Upper lobe of left lung (tissue), 6 donors: Measurements from ENCODE around the gene CBX2. TPM values are rescaled to one million over a fixed set of nuclear protein-coding genes. Genes with fewer than 3 reads are reported as not detected.
A peak's percentile ranks its signal among the peaks of the same experiment; 100 is the strongest.

Experiments
- ATAC-seq, 2 donors: fragments of 200-7000 bp; cut with Tn5 transposase; one replicate each; pipeline ENCODE4 v1.9.1; 2022; ENCODE audit warnings: mild to moderate bottlenecking in 2 of 2, moderate library complexity in 2 of 2; ENCODE audit not compliant: low FRiP score in 2 of 2
- DNase-seq, 2 donors: peaks; one replicate each; pipeline ENCODE4 v3.0.0-alpha.2; 2019 to 2020
- H3K27ac ChIP-seq, 4 donors: fragments of 200-600 bp; sonication (generic); one replicate each; pipeline ENCODE4 v1.5.1; 2016 to 2019
- H3K27me3 ChIP-seq, 4 donors: fragments of 200-600 bp; sonication (generic); one replicate each; pipeline ENCODE4 v1.5.1; 2017 to 2019
- H3K36me3 ChIP-seq, 4 donors: fragments of 200-600 bp; sonication (generic); one replicate each; pipeline ENCODE4 v1.5.1; 2016 to 2019
- H3K4me1 ChIP-seq, 4 donors: fragments of 200-600 bp; sonication (generic); one replicate each; pipeline ENCODE4 v1.5.1; 2018 to 2019
- H3K4me3 ChIP-seq, 4 donors: fragments of 200-600 bp; sonication (generic); one replicate each; pipeline ENCODE4 v1.5.1; 2017 to 2019; ENCODE audit warnings: mild to moderate bottlenecking in 2 of 4, moderate library complexity in 1 of 4
- H3K9me3 ChIP-seq, 4 donors: fragments of 200-600 bp; sonication (generic); one replicate each; pipeline ENCODE4 v1.5.1; 2018 to 2019
- CTCF ChIP-seq, 6 experiments: fragments of 450-650 bp in 4 of 6; fragments of 200-600 bp in 2 of 6; sonication (generic) in 2 of 6; IDR thresholded peaks; one replicate each; pipeline ENCODE4 v1.5.1; 2016 to 2019; ENCODE audit warnings: antibody characterized with exemption in 6 of 6
- EP300 ChIP-seq, 4 donors: sonication (generic); formaldehyde crosslinking; IDR thresholded peaks; one replicate each; pipeline ENCODE4 v1.5.1; 2017; ENCODE audit warnings: antibody characterized with exemption in 4 of 4, control low read depth in 2 of 4
- POLR2A ChIP-seq, 4 donors: fragments of 450-650 bp; IDR thresholded peaks; one replicate each; pipeline ENCODE4 v1.5.1; 2016 to 2017; ENCODE audit warnings: antibody characterized with exemption in 4 of 4, mild to moderate bottlenecking in 2 of 4
- POLR2AphosphoS5 ChIP-seq, 2 donors: sonication (generic); formaldehyde crosslinking; IDR thresholded peaks; one replicate each; pipeline ENCODE4 v1.5.1; 2017; ENCODE audit warnings: antibody characterized with exemption in 2 of 2
- WGBS, 2 donors: methylation state at CpG; one replicate each; pipeline ENCODE4 v1.1.5; 2017 to 2018; 5-methylcytosine and 5-hydroxymethylcytosine counted together
- total RNA-seq, 6 donors: library from RNA; depleted of rRNA in 4 of 6; stranded (reverse); fragments of >200 nt in 4 of 6; gene quantifications; one replicate each; pipeline versions ENCODE4 v1.1.0 to v1.2.1, GENCODE V29; 2016 to 2021
- donor health status: DM: no; HTN: no; CAD: no; lungs with moderate emphysema.
- donor health status: DM: no; HTN: yes; CAD: no; lungs with severe emphysema.

The CBX2 gene
- total RNA-seq, 6 donors from 2014 or later: 0.89 to 4.7 (median 1.5) TPM

GRCh38 chr17:79789943-79790804 is 12.2 kb downstream of the CBX2 start:
- H3K36me3 ChIP-seq: peaks cover 0 to 6% (median 0%) of the 10 kb centered on the region in 4 donors
- ATAC-seq (peak in 1 of 2 donors; percentile 79), DNase-seq (peak; percentile 59 to 91)
- peak overlapping the region in 1 of 4 donors; percentile 18 for H3K4me3 ChIP-seq
- H3K27ac ChIP-seq: no peak overlapping the region
- 8 to 16% methylated on average over 35 to 61 of the region's 74 CpGs for WGBS, 2 donors
- no peaks in the 10 kb centered on the region for H3K9me3 ChIP-seq
- TF ChIP-seq POLR2AphosphoS5 (IDR thresholded peaks at IDR 0.05) (no peak), CTCF (IDR thresholded peaks at IDR 0.05) (peak; percentile 78 to 92 (median 86))
- peaks cover 2 to 48% (median 35%) of the 10 kb centered on the region in 4 donors for H3K27me3 ChIP-seq
- peaks cover 22 to 44% (median 32%) of the 10 kb centered on the region in 4 donors for H3K4me1 ChIP-seq

- H3K9me3 ChIP-seq: no peaks in the 10 kb centered on the region
- no peak overlapping the region for H3K27ac ChIP-seq
- H3K4me1 ChIP-seq: peaks cover 23 to 49% (median 36%) of the 10 kb centered on the region in 4 donors
- DNase-seq: peak in 1 of 2 donors; percentile 82
- H3K27me3 ChIP-seq: peaks cover 2 to 48% (median 35%) of the 10 kb centered on the region in 4 donors
- ATAC-seq: no peak
- no peak overlapping the region for H3K4me3 ChIP-seq
- TF ChIP-seq POLR2A (IDR thresholded peaks at IDR 0.05): no peak
- no peak for TF ChIP-seq CTCF (IDR thresholded peaks at IDR 0.05)
- no peak for TF ChIP-seq POLR2AphosphoS5 (IDR thresholded peaks at IDR 0.05)
- no peak for TF ChIP-seq EP300 (IDR thresholded peaks at IDR 0.05)
- H3K36me3 ChIP-seq: peaks cover 0 to 7% (median 0%) of the 10 kb centered on the region in 4 donors
- WGBS, 2 donors: 3 to 6% methylated on average over 19 to 45 of the region's 68 CpGs
These were observed 13.1 kb downstream of the CBX2 start for GRCh38 chr17:79790805-79791734.

DNA sequence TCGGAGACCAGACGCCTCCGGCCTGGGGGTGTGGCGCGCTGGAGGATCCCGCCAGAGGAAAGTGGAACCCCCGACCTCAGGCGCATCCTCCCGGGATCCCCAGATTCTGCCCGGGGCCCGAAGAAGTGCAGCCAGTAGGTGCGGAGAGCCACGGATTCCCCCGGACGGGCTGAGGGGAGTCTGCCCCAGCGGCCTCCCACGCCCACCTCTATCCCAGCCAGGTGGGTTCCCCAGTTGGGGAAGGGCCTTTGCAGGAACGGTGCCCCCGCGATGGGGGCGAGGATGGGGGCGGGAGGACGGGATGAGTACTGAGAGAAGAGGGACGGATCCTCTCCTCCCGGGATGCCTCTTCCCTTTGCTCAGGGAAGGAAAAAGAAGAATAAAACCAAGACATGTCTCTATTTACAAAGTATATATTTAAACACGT is 13.8 kb downstream of the CBX2 start:
- Histone ChIP-seq H3K9me3 (no peaks in the 10 kb centered on the region), H3K27me3 (peaks cover 2 to 48% (median 35%) of the 10 kb centered on the region in 4 donors), H3K4me3 (no peak overlapping the region), H3K4me1 (peaks cover 28 to 56% (median 41%) of the 10 kb centered on the region in 4 donors), H3K27ac (no peak overlapping the region), H3K36me3 (peaks cover 0 to 7% (median 0%) of the 10 kb centered on the region in 4 donors)
- ATAC-seq: no peak
- WGBS, 2 donors: 10 to 15% methylated on average over 13 to 26 of the region's 26 CpGs
- TF ChIP-seq POLR2AphosphoS5 (IDR thresholded peaks at IDR 0.05): no peak
- no peak for TF ChIP-seq CTCF (IDR thresholded peaks at IDR 0.05)
- no peak for TF ChIP-seq POLR2A (IDR thresholded peaks at IDR 0.05)
- no peak for TF ChIP-seq EP300 (IDR thresholded peaks at IDR 0.05)
- DNase-seq: peak in 1 of 2 donors; percentile 73

DNA sequence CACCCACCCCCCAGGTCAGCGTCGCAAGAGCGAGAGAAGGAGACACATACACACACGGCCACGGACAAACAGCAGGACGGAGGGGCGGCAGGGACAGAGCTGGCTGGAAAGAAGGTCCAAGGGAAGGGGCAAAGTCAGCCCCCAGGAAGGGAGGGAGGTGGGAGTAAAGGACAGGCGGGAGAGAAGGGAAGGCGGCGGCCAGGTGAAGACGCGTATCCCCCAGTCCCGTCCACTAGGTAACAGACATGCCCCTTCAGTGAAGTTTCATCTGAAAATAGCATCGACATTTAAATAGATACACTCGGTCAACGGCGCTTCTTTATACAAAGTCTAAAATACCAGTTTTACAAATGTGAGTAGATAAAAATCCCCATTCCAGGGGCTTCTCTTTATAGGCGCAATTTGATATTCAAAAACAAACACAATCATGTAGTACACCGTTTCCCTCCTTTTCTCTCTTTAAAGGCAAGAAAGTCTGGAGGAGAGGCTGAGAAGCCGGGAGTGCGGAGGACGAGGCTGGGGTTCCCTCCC is 14.5 kb downstream of the CBX2 start:
- H3K27me3 ChIP-seq: peaks cover 2 to 48% (median 35%) of the 10 kb centered on the region in 4 donors
- H3K4me1 ChIP-seq: peaks cover 28 to 57% (median 41%) of the 10 kb centered on the region in 4 donors
- WGBS, 2 donors: 26 to 34% methylated on average over 21 to 22 of the region's 22 CpGs
- H3K27ac ChIP-seq: no peak overlapping the region
- ATAC-seq (no peak), DNase-seq (no peak)
- H3K9me3 ChIP-seq: no peaks in the 10 kb centered on the region
- H3K4me3 ChIP-seq: peak overlapping the region in 2 of 4 donors; percentile 37
- peaks cover 0 to 7% (median 0%) of the 10 kb centered on the region in 4 donors for H3K36me3 ChIP-seq
- TF ChIP-seq POLR2AphosphoS5 (IDR thresholded peaks at IDR 0.05) (no peak), CTCF (IDR thresholded peaks at IDR 0.05) (no peak), POLR2A (IDR thresholded peaks at IDR 0.05) (no peak), EP300 (IDR thresholded peaks at IDR 0.05) (no peak)
